HepG2 (cell line): Measurements from ENCODE around the gene RARA. TPM values are rescaled to one million over a fixed set of nuclear protein-coding genes. Genes with fewer than 3 reads are reported as not detected.
A peak's percentile ranks its signal among the peaks of the same experiment; 100 is the strongest.

Experiments
- CHD4 ChIP-seq: fragments of 200-600 bp; sonication (generic); IDR thresholded peaks from 2 replicates; pipeline ENCODE4 v1.7.0; 2017; ENCODE audit warnings: mild to moderate bottlenecking, low read length, borderline replicate concordance
- ETS1 ChIP-seq: sonication (generic); formaldehyde crosslinking; IDR thresholded peaks from 2 replicates; pipeline ENCODE4 v1.4.0; 2020; ENCODE audit warnings: missing genetic modification reagents
- MBNL3 ChIP-seq: fragments of 250-450 bp; sonication (Bioruptor Pico); conservative IDR thresholded peaks from 2 replicates; pipeline ENCODE4 v1.8.0; 2022; ENCODE audit warnings: mild to moderate bottlenecking, inconsistent platforms
- MEF2D ChIP-seq: sonication (generic); formaldehyde crosslinking; IDR thresholded peaks from 2 replicates; pipeline ENCODE4 v1.5.1; 2020; ENCODE audit warnings: mild to moderate bottlenecking, missing genetic modification reagents
- MIER3 ChIP-seq: IDR thresholded peaks from 2 replicates; pipeline ENCODE4 v1.6.1; 2016; ENCODE audit warnings: missing compliant biosample characterization, borderline replicate concordance
- MYNN ChIP-seq: sonication (generic); formaldehyde crosslinking; IDR thresholded peaks from 2 replicates; pipeline ENCODE4 v1.4.0; 2020; ENCODE audit warnings: mild to moderate bottlenecking, low read depth, missing genetic modification reagents
- NR3C1 ChIP-seq: sonication (generic); formaldehyde crosslinking; IDR thresholded peaks from 2 replicates; pipeline ENCODE4 v1.4.0; 2020; ENCODE audit warnings: missing genetic modification reagents
- RARG ChIP-seq: sonication (generic); formaldehyde crosslinking; IDR thresholded peaks from 2 replicates; pipeline ENCODE4 v1.4.0; 2020; ENCODE audit warnings: low read depth, mild to moderate bottlenecking, missing genetic modification reagents
- SKI ChIP-seq: fragments of 450-650 bp; IDR thresholded peaks from one replicate; pipeline ENCODE4 v1.6.1; 2018; ENCODE audit warnings: mild to moderate bottlenecking; ENCODE audit not compliant: partially characterized antibody
- SMAD3 ChIP-seq: sonication (generic); formaldehyde crosslinking; IDR thresholded peaks from 2 replicates; pipeline ENCODE4 v1.4.0; 2020; ENCODE audit warnings: missing genetic modification reagents
- TAF1 ChIP-seq: sonication (generic); formaldehyde crosslinking; IDR thresholded peaks from 2 replicates; pipeline ENCODE4 v1.4.0; 2020; ENCODE audit warnings: missing genetic modification reagents
- THAP8 ChIP-seq: sonication (generic); formaldehyde crosslinking; IDR thresholded peaks from 2 replicates; pipeline ENCODE4 v1.5.1; 2020; ENCODE audit warnings: missing genetic modification reagents, mild to moderate bottlenecking, borderline replicate concordance
- ZNF205 ChIP-seq: IDR thresholded peaks from 2 replicates; pipeline ENCODE4 v1.6.1; 2018; ENCODE audit warnings: missing biosample characterization, missing genetic modification reagents
- ZNF574 ChIP-seq: sonication (generic); formaldehyde crosslinking; IDR thresholded peaks from 2 replicates; pipeline ENCODE4 v1.4.0; 2020; ENCODE audit warnings: missing genetic modification reagents
- ZNF687 ChIP-seq: sonication (generic); formaldehyde crosslinking; IDR thresholded peaks from 2 replicates; pipeline ENCODE4 v1.5.1; 2020; ENCODE audit warnings: mild to moderate bottlenecking, missing genetic modification reagents, moderate library complexity
- ZNF839 ChIP-seq: sonication (generic); formaldehyde crosslinking; IDR thresholded peaks from 2 replicates; pipeline ENCODE4 v1.4.0; 2020; ENCODE audit warnings: missing genetic modification reagents, mild to moderate bottlenecking, borderline replicate concordance
- polyA plus RNA-seq, 8 experiments: library from polyadenylated mRNA; depleted of rRNA in 3 of 8; stranded (reverse) in 7 of 8; unstranded in 1 of 8; fragments of >200 nt; fragmentation: Illumina TruSeq in 4 of 8; extraction: Trizol in 4 of 8; gene quantifications; 2 replicates each; pipeline versions ENCODE4 v1.2.1 to v1.2.3, GENCODE V29; 2011 to 2016; ENCODE audit warnings: low read depth in 4 of 8, missing spikeins in 1 of 8, mixed read lengths in 1 of 8; ENCODE audit not compliant: insufficient read depth in 1 of 8
- total RNA-seq, 5 experiments: library from RNA; depleted of rRNA; stranded (reverse); fragments of >200 nt; fragmentation: Illumina TruSeq; extraction: Trizol; gene quantifications; 2 replicates each; pipeline ENCODE4 v1.2.3, GENCODE V29; 2016; ENCODE audit warnings: low read depth in 1 of 5

RARA gene
- total and polyA plus RNA-seq, 2 of the 13 experiments (the other 11 are each of a cell fraction or from before 2014, with no cell fraction given), result 6.4 to 8.6 TPM

- TF ChIP-seq THAP8 (CRISPR knock-in tag), result no peak
- no peak for TF ChIP-seq RARG (CRISPR knock-in tag)
- peak; percentile 11; the same call in 1 of the 2 replicates for TF ChIP-seq SMAD3 (CRISPR knock-in tag)
- peak; percentile 48; the same call in 1 of the 2 replicates for TF ChIP-seq TAF1 (CRISPR knock-in tag)
- peak; percentile 96 for TF ChIP-seq ZNF687 (CRISPR knock-in tag)
- no peak for TF ChIP-seq MIER3 (CRISPR knock-in tag)
- peak; percentile 77 for TF ChIP-seq SKI
- TF ChIP-seq ETS1 (CRISPR knock-in tag), result no peak
- no peak for TF ChIP-seq ZNF839 (CRISPR knock-in tag)
- TF ChIP-seq MYNN (CRISPR knock-in tag), result no peak
- TF ChIP-seq CHD4, result no peak
- peak; percentile 32; the same call in 1 of the 2 replicates for TF ChIP-seq ZNF574
- no peak for TF ChIP-seq MBNL3 (CRISPR knock-in tag)
- no peak for TF ChIP-seq NR3C1 (CRISPR knock-in tag)
- peak; percentile 24; the same call in 1 of the 2 replicates for TF ChIP-seq MEF2D (CRISPR knock-in tag)
- no peak for TF ChIP-seq ZNF205 (CRISPR knock-in tag)
Measured at GRCh38 chr17:40316571-40317344, 7.8 kb downstream of the RARA start (continued).
